ENCODE data around the gene ABLIM1.

The ABLIM1 gene

GRCh38 chr10:114680543-114681117, 22.6 kb upstream of the ABLIM1 start:
- DNase-seq (ENCODE audit: low read depth): no peak
- TF ChIP-seq, protein P1, sequence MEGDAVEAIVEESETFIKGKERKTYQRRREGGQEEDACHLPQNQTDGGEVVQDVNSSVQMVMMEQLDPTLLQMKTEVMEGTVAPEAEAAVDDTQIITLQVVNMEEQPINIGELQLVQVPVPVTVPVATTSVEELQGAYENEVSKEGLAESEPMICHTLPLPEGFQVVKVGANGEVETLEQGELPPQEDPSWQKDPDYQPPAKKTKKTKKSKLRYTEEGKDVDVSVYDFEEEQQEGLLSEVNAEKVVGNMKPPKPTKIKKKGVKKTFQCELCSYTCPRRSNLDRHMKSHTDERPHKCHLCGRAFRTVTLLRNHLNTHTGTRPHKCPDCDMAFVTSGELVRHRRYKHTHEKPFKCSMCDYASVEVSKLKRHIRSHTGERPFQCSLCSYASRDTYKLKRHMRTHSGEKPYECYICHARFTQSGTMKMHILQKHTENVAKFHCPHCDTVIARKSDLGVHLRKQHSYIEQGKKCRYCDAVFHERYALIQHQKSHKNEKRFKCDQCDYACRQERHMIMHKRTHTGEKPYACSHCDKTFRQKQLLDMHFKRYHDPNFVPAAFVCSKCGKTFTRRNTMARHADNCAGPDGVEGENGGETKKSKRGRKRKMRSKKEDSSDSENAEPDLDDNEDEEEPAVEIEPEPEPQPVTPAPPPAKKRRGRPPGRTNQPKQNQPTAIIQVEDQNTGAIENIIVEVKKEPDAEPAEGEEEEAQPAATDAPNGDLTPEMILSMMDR (conservative IDR thresholded peaks at IDR 0.05; ENCODE audit: low read depth, low read length): no peak
- no peak overlapping the region for H3K4me3 ChIP-seq (ENCODE audit: low read length)

DNA sequence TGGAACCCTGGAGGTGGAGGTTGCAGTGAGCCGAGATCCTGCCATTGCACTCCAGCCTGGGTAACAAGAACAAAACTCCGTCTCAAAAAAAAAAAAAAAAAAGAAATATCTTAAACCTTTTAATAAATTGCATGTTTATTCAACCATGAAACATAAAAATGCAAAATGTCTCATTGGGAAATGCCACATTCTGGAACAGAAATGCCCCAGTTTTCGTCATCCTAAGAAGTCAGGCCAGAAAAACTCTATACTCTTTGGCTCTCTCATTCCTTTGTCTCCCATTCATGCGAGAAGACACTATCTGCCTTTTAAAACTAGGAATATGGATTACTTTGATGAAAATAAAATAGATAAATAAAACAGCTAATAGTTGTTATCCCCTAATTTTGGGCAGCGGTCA, 21.5 kb upstream of the ABLIM1 start:
- H3K4me3 ChIP-seq (ENCODE audit: low read length): no peak overlapping the region
- no peak for DNase-seq (ENCODE audit: low read depth)
- TF ChIP-seq, protein P1 (conservative IDR thresholded peaks at IDR 0.05; ENCODE audit: low read depth, low read length): no peak

GRCh38 chr10:114678820-114679219, 20.7 kb upstream of the ABLIM1 start:
- DNase-seq (ENCODE audit: low read depth): no peak
- H3K4me3 ChIP-seq (ENCODE audit: low read length): no peak overlapping the region

DNA sequence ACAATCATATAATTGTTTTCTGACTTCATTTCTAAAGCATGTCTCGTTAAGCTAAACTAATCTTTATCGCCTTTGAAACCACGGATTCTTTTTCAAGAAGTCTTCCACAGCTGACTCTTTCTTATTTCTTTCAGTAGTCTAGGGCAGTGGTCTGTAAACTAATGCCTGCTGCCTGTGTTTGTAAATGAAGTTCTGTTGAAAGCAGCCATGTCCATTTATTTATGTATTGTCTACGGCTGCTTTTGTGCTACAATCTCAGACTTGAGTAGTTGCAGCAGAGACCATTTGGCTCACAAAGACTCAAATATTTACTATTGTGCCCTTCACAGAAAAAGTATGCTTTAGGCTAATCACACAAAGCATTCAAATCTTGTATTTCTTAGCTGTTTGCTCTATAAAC, 20.3 kb upstream of the ABLIM1 start:
- no peak for DNase-seq (ENCODE audit: low read depth)
- no peak overlapping the region for H3K4me3 ChIP-seq (ENCODE audit: low read length)
- TF ChIP-seq, protein P1 (conservative IDR thresholded peaks at IDR 0.05; ENCODE audit: low read depth, low read length): no peak

More at GRCh38 chr10:114678820-114679219, 20.7 kb upstream of the ABLIM1 start:
- TF ChIP-seq, protein P1 (conservative IDR thresholded peaks at IDR 0.05; ENCODE audit: low read depth, low read length): no peak

DNA sequence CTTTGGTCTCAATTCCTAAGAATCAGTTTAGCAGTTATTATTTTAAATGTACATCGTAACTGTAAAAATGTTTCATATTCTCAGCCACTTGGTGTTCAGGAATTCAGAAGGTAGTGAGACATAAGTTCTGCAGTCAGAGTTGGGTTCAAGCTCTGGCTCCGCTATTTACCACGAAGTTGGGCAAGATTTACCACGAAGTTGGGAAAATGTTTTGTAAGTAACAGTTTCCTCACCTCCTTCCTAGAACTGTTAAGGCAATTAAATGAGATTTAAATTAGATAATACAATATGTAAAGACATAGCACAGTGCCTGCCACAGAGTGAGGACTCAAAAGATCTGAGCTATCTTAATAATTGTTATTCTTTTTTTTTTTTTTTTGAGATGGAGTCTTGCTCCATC, 16.3 kb upstream of the ABLIM1 start:
- TF ChIP-seq, protein P1 (conservative IDR thresholded peaks at IDR 0.05; ENCODE audit: low read depth, low read length): no peak
- H3K4me3 ChIP-seq (ENCODE audit: low read length): no peak overlapping the region
- no peak for DNase-seq (ENCODE audit: low read depth)

GRCh38 chr10:114669648-114670047, 11.6 kb upstream of the ABLIM1 start:
- no peak for DNase-seq (ENCODE audit: low read depth)
- TF ChIP-seq, protein P1 (conservative IDR thresholded peaks at IDR 0.05; ENCODE audit: low read depth, low read length): no peak
- no peak overlapping the region for H3K4me3 ChIP-seq (ENCODE audit: low read length)

GRCh38 chr10:114668375-114669080, 10.5 kb upstream of the ABLIM1 start:
- no peak for DNase-seq (ENCODE audit: low read depth)
- no peak overlapping the region for H3K4me3 ChIP-seq (ENCODE audit: low read length)
- TF ChIP-seq, protein P1 (conservative IDR thresholded peaks at IDR 0.05; ENCODE audit: low read depth, low read length): no peak
